GM12878 (cell line): ENCODE measurements around the gene XRCC4. TPM values are rescaled to one million over a fixed set of nuclear protein-coding genes. Genes with fewer than 3 reads are reported as not detected.
A peak's percentile ranks its signal among the peaks of the same experiment; 100 is the strongest.

Source experiments
- ATAC-seq: fragments of 200-7000 bp; cut with Tn5 transposase; 3 replicates; pipeline ENCODE4 v1.9.1; 2020; ENCODE audit warnings: mild to moderate bottlenecking, moderate library complexity
- BruUV-seq: library from RNA; stranded (reverse); fragments of 400-500 nt; replicated peaks from 2 replicates; lab custom pipeline; 2021; lab: Mats Ljungman, UMichigan
- CTCF ChIA-PET: fragments of 300-600 bp; sonication (Branson Sonifier 250); formaldehyde crosslinking; extraction: SDS; loops from one replicate; lab custom pipeline; 2021; ENCODE audit warnings: inconsistent platforms; lab: Yijun Ruan, JAX
- POLR2A ChIA-PET: fragments of 350-600 bp; formaldehyde crosslinking; extraction: SDS; loops from one replicate; lab custom pipeline; 2021; ENCODE audit warnings: inconsistent platforms; lab: Charles Lee
- RAD21 ChIA-PET: fragments of 300-600 bp; sonication (Branson Sonifier 250); formaldehyde crosslinking; loops from one replicate; lab custom pipeline; 2023; ENCODE audit warnings: antibody characterized with exemption; ENCODE audit not compliant: unreplicated experiment; lab: Charles Lee
- SMC1A ChIA-PET: fragments of 300-600 bp; sonication (Branson Sonifier 250); formaldehyde crosslinking; loops from one replicate; lab custom pipeline; 2023; ENCODE audit not compliant: unreplicated experiment, uncharacterized antibody; lab: Charles Lee
- DNase-seq: peaks from one replicate; pipeline ENCODE4 v3.0.0-alpha.2; 2011; ENCODE audit warnings: low read depth, low spot score
- FAIRE-seq: peaks from 3 replicates; lab custom pipeline; 2011; peaks lifted over from hg19 to GRCh38; lab: Jason Lieb, UNC
- H2AFZ ChIP-seq: 2 replicates; pipeline ENCODE4 v1.6.0; 2011; ENCODE audit warnings: low read depth, low read length, control low read depth; ENCODE audit not compliant: control insufficient read depth
- H3K27ac ChIP-seq: 2 replicates; pipeline ENCODE4 v1.5.1; 2011; ENCODE audit warnings: control low read depth; ENCODE audit not compliant: control insufficient read depth, insufficient read depth
- H3K27me3 ChIP-seq, 2 experiments: replicated peaks in 1 of 2; 2 replicates each; pipeline versions ENCODE4 v1.6.0 to v1.6.1; 2011; ENCODE audit warnings: low read length in 1 of 2; ENCODE audit not compliant: control insufficient read depth in 2 of 2, insufficient read depth in 2 of 2
- H3K36me3 ChIP-seq, 2 experiments: 2 replicates each; pipeline ENCODE4 v1.5.1; 2011; ENCODE audit warnings: low read length in 1 of 2; ENCODE audit not compliant: control insufficient read depth in 2 of 2, insufficient read depth in 2 of 2
- H3K4me1 ChIP-seq: 2 replicates; pipeline ENCODE4 v1.6.1; 2011; ENCODE audit warnings: mild to moderate bottlenecking, low read length, moderate library complexity, mixed read lengths; ENCODE audit not compliant: control insufficient read depth, insufficient read depth
- H3K4me2 ChIP-seq: 2 replicates; pipeline ENCODE4 v1.6.0; 2011; ENCODE audit warnings: control low read depth; ENCODE audit not compliant: control insufficient read depth, insufficient read depth
- H3K4me3 ChIP-seq: fragments of 200-600 bp; sonication (generic); 2 replicates; pipeline ENCODE4 v1.5.1; 2016
- H3K79me2 ChIP-seq: 2 replicates; pipeline ENCODE4 v1.6.0; 2011; ENCODE audit warnings: low read length; ENCODE audit not compliant: control insufficient read depth, insufficient read depth
- H3K9ac ChIP-seq: 2 replicates; pipeline ENCODE4 v1.8.0; 2011; ENCODE audit warnings: low read length, control low read depth, mixed read lengths; ENCODE audit not compliant: control insufficient read depth, insufficient read depth
- H3K9me3 ChIP-seq: replicated peaks from 3 replicates; pipeline ENCODE4 v1.5.1; 2011; ENCODE audit warnings: mild to moderate bottlenecking, low read length; ENCODE audit not compliant: control insufficient read depth, insufficient read depth
- H4K20me1 ChIP-seq: 2 replicates; pipeline ENCODE4 v1.6.0; 2011; ENCODE audit not compliant: control insufficient read depth, insufficient read depth
- CUX1 ChIP-seq: IDR thresholded peaks from 2 replicates; pipeline ENCODE4 v1.6.1; 2012; ENCODE audit warnings: improper control_type of control experiment, low read depth, low read length; ENCODE audit not compliant: insufficient replicate concordance
- RUNX3 ChIP-seq: IDR thresholded peaks from 2 replicates; pipeline ENCODE4 v1.6.1; 2012; ENCODE audit warnings: low read length, inconsistent platforms
- WGBS: methylation state at CpG from one replicate; pipeline ENCODE4 v1.1.6; 2016; ENCODE audit warnings: low lambda C conversion rate; ENCODE audit not compliant: insufficient replicate concordance, insufficient coverage; ENCODE audit errors: missing lambda C conversion rate; 5-methylcytosine and 5-hydroxymethylcytosine counted together
- in situ Hi-C: fragments of 300-500 bp; cut with MboI; formaldehyde crosslinking; loops from 9 replicates; pipeline ENCODE4 v1.14.3; 2018; ENCODE audit warnings: mixed read lengths
- intact Hi-C: fragments of 100-400 bp; cut with micrococcal nuclease; formaldehyde crosslinking; loops from one replicate; pipeline ENCODE4 v1.14.2; 2022; ENCODE audit not compliant: unreplicated experiment
- polyA plus RNA-seq, 11 experiments: library from polyadenylated mRNA; depleted of rRNA in 4 of 11; unstranded in 6 of 11; stranded (reverse) in 5 of 11; fragments of >200 nt; fragmentation: Nextera tagmentation in 4 of 11; fragmentation: Illumina TruSeq in 1 of 11; extraction: Ambion mirVana in 4 of 11; extraction: Trizol in 1 of 11; gene quantifications; 1 replicate in 1 of 11; 2 replicates in 10 of 11; pipeline versions ENCODE4 v1.2.1 to v1.2.3, GENCODE V29; 2011 to 2016; ENCODE audit warnings: inconsistent platforms in 2 of 11, missing spikeins in 2 of 11, low read depth in 1 of 11
- total RNA-seq, 4 experiments: library from RNA; depleted of rRNA in 3 of 4; stranded (reverse); fragments of >200 nt in 3 of 4; fragmentation: Illumina TruSeq in 1 of 4; extraction: Trizol in 1 of 4; gene quantifications; 2 replicates each; pipeline versions ENCODE4 v1.2.1 to v1.2.3, GENCODE V29; 2013 to 2021

XRCC4 gene
- total and polyA plus RNA-seq, 10 of the 15 experiments (the other 5 are each of a cell fraction or from before 2014, with no cell fraction given) = 12.1 to 53.6 (median 25.8) TPM

DNA sequence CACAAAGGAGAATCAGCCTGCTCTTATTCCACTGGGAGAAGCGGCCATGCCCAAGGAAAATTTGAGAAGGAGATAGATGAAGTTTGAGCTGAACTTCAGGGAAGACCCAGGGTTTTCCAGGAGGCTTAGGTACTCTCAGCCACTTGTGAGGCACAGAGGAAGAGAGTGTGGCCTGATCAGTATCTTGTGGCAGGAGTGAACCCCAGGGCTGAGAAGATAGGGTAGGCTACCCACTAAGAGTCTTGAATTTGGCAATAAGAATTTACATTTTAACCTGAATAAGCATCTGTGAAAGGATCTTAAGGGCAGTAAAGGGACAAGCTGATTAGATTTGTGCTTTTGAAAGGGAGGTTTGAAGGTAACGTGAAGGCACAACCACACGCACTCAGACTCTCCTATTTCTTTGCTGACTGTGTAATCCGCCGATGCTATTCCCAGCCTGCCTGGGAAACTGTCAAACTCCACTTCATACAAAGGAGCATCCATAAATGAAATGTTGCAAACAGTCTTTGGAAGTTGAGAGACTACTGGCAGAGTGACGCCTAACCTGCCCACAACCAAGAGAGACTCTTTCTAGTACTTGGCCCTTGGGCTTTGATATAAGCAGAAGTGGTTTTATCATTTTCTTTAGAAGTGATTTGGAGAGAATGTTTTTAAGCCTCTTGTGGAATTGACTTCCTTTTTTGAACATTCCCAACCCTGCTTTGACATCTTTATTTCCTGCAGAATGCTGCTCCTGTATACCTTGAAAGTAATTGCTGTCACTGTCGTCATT lies 286.0 kb downstream of the XRCC4 start:
- TF ChIP-seq RUNX3 (0 out of 2 replicates have a peak, but pooled peaks have one; percentile 12), CUX1 (no peak)
- TF ChIP-seq, all 136 proteins: peak for 1
- no TSS peak for BruUV-seq
- H3K36me3 ChIP-seq = no peaks in the 10 kb centered on the region
- H3K4me2 ChIP-seq = no peak overlapping the region
- no peaks in the 10 kb centered on the region for H3K27me3 ChIP-seq
- no peak overlapping the region for H3K27ac ChIP-seq
- ATAC-seq (no peak), FAIRE-seq (peak; percentile 41), DNase-seq (no peak)
- no peak overlapping the region for H2AFZ ChIP-seq
- no peaks in the 10 kb centered on the region; the same call in 2 of the 3 replicates for H3K9me3 ChIP-seq
- ChIA-PET POLR2A (interaction anchor here (0.6 kb wide), 1 partner anchor 283 kb away, joined by 3 read pairs; no protein-coding TSS in a partner anchor), SMC1A (no interaction called here), RAD21 (no interaction called here), CTCF (interaction anchor here (0.6 kb wide), 1 partner anchor 24 kb away, joined by 3 read pairs; no protein-coding TSS in a partner anchor)
- H3K9ac ChIP-seq = no peak overlapping the region
- intact Hi-C loops (loop anchor here (10.0 kb wide), 1 partner anchor 288 kb away; the partner anchor contains the start of genes TMEM167A and XRCC4), in situ Hi-C loops (no loop called here)
- peaks cover 8% of the 10 kb centered on the region; the same call in 1 of the 2 replicates for H3K4me1 ChIP-seq
- no peaks in the 10 kb centered on the region for H3K79me2 ChIP-seq
- no peaks in the 10 kb centered on the region for H4K20me1 ChIP-seq
- H3K4me3 ChIP-seq = no peak overlapping the region
- WGBS = 91% methylated on average over 7 of the region's 7 CpGs
